Caco-2 (cell line): Measurements from ENCODE around the gene SKIC2. TPM values are rescaled to one million over a fixed set of nuclear protein-coding genes. Genes with fewer than 3 reads are reported as not detected.
"Not testable (repeated sequence)": the region's sequence is repeated elsewhere in the genome, so short reads cannot be mapped to it uniquely, and the experiment has no call there.

Source experiments
- BruUV-seq: library from RNA; stranded (reverse); fragments of 400-500 nt; replicated peaks from 2 replicates; lab custom pipeline; 2021; lab: Mats Ljungman, UMichigan
- CTCF ChIA-PET: fragments of 300-600 bp; sonication (Branson Sonifier 250); formaldehyde crosslinking; loops from one replicate; lab custom pipeline; 2022; ENCODE audit warnings: antibody characterized with exemption; lab: Charles Lee
- POLR2A ChIA-PET: fragments of 300-600 bp; sonication (Branson Sonifier 250); formaldehyde crosslinking; loops from one replicate; lab custom pipeline; 2022; ENCODE audit warnings: antibody characterized with exemption; lab: Charles Lee
- DNase-seq, 2 experiments: peaks; one replicate each; pipeline versions ENCODE4 v3.0.0 to v3.0.0-alpha.2; 2020 to 2022
- H3K27me3 ChIP-seq: replicated peaks from 2 replicates; pipeline ENCODE4 v1.6.0; 2011; ENCODE audit warnings: low read length; ENCODE audit not compliant: control insufficient read depth, insufficient read depth
- H3K36me3 ChIP-seq: 2 replicates; pipeline ENCODE4 v1.5.1; 2011; ENCODE audit warnings: low read length; ENCODE audit not compliant: control insufficient read depth, insufficient read depth
- H3K4me1 ChIP-seq: fragments of 250-450 bp; sonication (Bioruptor Pico); 2 replicates; pipeline ENCODE4 v1.5.1; 2020; ENCODE audit warnings: mild to moderate bottlenecking
- H3K4me3 ChIP-seq: 2 replicates; pipeline ENCODE4 v1.5.1; 2011; ENCODE audit warnings: low read depth, mild to moderate bottlenecking, control low read depth, low read length
- H3K9me3 ChIP-seq: fragments of 250-450 bp; sonication (Bioruptor Pico); 2 replicates; pipeline ENCODE4 v1.5.1; 2020; ENCODE audit warnings: mild to moderate bottlenecking, moderate library complexity
- H3K27ac Mint-ChIP-seq: one replicate; pipeline ENCODE4 v1.8.0; 2022; ENCODE audit warnings: mixed read lengths; ENCODE audit not compliant: unreplicated experiment
- H3K27me3 Mint-ChIP-seq: one replicate; pipeline ENCODE4 v1.8.0; 2022; ENCODE audit warnings: mixed read lengths; ENCODE audit not compliant: insufficient read depth, unreplicated experiment
- H3K36me3 Mint-ChIP-seq: one replicate; pipeline ENCODE4 v1.8.0; 2022; ENCODE audit warnings: mild to moderate bottlenecking, mixed read lengths; ENCODE audit not compliant: insufficient read depth, unreplicated experiment
- H3K4me1 Mint-ChIP-seq: one replicate; pipeline ENCODE4 v1.8.0; 2022; ENCODE audit warnings: low read depth, mixed read lengths; ENCODE audit not compliant: unreplicated experiment
- H3K4me3 Mint-ChIP-seq: one replicate; pipeline ENCODE4 v1.8.0; 2022; ENCODE audit warnings: mild to moderate bottlenecking, moderate library complexity, mixed read lengths; ENCODE audit not compliant: unreplicated experiment
- H3K9me3 Mint-ChIP-seq: one replicate; pipeline ENCODE4 v1.8.0; 2022; ENCODE audit warnings: mixed read lengths; ENCODE audit not compliant: unreplicated experiment
- CTCF ChIP-seq, 2 experiments: fragments of 200-600 bp in 1 of 2; IDR thresholded peaks; 1 replicate in 1 of 2; 2 replicates in 1 of 2; pipeline versions ENCODE4 v1.5.1 to v1.8.0; 2011 to 2022; ENCODE audit warnings: antibody characterized with exemption in 1 of 2, control low read depth in 1 of 2, inconsistent platforms in 1 of 2, low read depth in 1 of 2, low read length in 1 of 2, mild to moderate bottlenecking in 1 of 2, moderate library complexity in 1 of 2; ENCODE audit not compliant: insufficient read depth in 1 of 2, severe bottlenecking in 1 of 2, unreplicated experiment in 1 of 2
- intact Hi-C: fragments of 100-400 bp; cut with micrococcal nuclease; formaldehyde crosslinking; loops from one replicate; pipeline ENCODE4 v1.10.0; 2022; ENCODE audit not compliant: unreplicated experiment
- total RNA-seq: library from RNA; stranded (reverse); gene quantifications from 2 replicates; pipeline ENCODE4 v1.2.3, GENCODE V29; 2022

The SKIC2 gene
- total RNA-seq, 1 experiment from 2014 or later: 70.0 TPM

- Histone ChIP-seq H3K36me3 (no peaks in the 10 kb centered on the region), H3K4me1 (peaks cover 3% of the 10 kb centered on the region; the same call in 1 of the 2 replicates), H3K4me3 (no peak overlapping the region), H3K27me3 (no peaks in the 10 kb centered on the region), H3K9me3 (no peaks in the 10 kb centered on the region)
- intact Hi-C loops: no loop called here
- no peak for TF ChIP-seq CTCF (IDR thresholded peaks at IDR 0.05; ENCODE audit: insufficient read depth in 1 of 2, low read depth in 1 of 2, low read length in 1 of 2, severe bottlenecking in 1 of 2, unreplicated experiment in 1 of 2)
- Mint-ChIP-seq H3K27me3 (no peaks in the 10 kb centered on the region), H3K9me3 (no peaks in the 10 kb centered on the region), H3K27ac (no peak overlapping the region), H3K4me1 (no peaks in the 10 kb centered on the region), H3K4me3 (no peak overlapping the region), H3K36me3 (no peaks in the 10 kb centered on the region)
- no TSS peak for BruUV-seq
- ChIA-PET POLR2A (no interaction called here), CTCF (no interaction called here)
- DNase-seq: no peak
Measured at GRCh38 chr6:31930962-31931361, 28.0 kb upstream of the SKIC2 start.

GRCh38 chr6:31932137-31932536, 26.8 kb upstream of the SKIC2 start:
- intact Hi-C loops, H3K4me3 Mint-ChIP-seq, POLR2A ChIA-PET, H3K36me3 Mint-ChIP-seq, H3K4me3 ChIP-seq, H3K27me3 ChIP-seq, CTCF ChIA-PET, H3K9me3 ChIP-seq, BruUV-seq, H3K27me3 Mint-ChIP-seq, DNase-seq, H3K27ac Mint-ChIP-seq, H3K4me1 ChIP-seq, H3K4me1 Mint-ChIP-seq, H3K9me3 Mint-ChIP-seq, H3K36me3 ChIP-seq: not testable (repeated sequence)

GRCh38 chr6:31933537-31933936, 25.4 kb upstream of the SKIC2 start:
- H3K4me3 Mint-ChIP-seq: no peak overlapping the region
- H3K4me1 ChIP-seq: no peaks in the 10 kb centered on the region

More at GRCh38 chr6:31933537-31933936, 25.4 kb upstream of the SKIC2 start:
- CTCF ChIA-PET: no interaction called here
- no peaks in the 10 kb centered on the region for H3K9me3 Mint-ChIP-seq
- Histone ChIP-seq H3K27me3 (no peaks in the 10 kb centered on the region), H3K4me3 (no peak overlapping the region), H3K36me3 (no peaks in the 10 kb centered on the region), H3K9me3 (no peaks in the 10 kb centered on the region)
- no peaks in the 10 kb centered on the region for H3K36me3 Mint-ChIP-seq
- no peak overlapping the region for H3K27ac Mint-ChIP-seq
- intact Hi-C loops: no loop called here
- TF ChIP-seq CTCF (IDR thresholded peaks at IDR 0.05; ENCODE audit: insufficient read depth in 1 of 2, low read depth in 1 of 2, low read length in 1 of 2, severe bottlenecking in 1 of 2, unreplicated experiment in 1 of 2): no peak
- H3K27me3 Mint-ChIP-seq: no peaks in the 10 kb centered on the region
- no peaks in the 10 kb centered on the region for H3K4me1 Mint-ChIP-seq
- POLR2A ChIA-PET: no interaction called here
- DNase-seq: no peak
- no TSS peak for BruUV-seq
